H1 (cell line): Measurements from ENCODE around the gene PPIP5K1. TPM values are rescaled to one million over a fixed set of nuclear protein-coding genes. Genes with fewer than 3 reads are reported as not detected.

Experiments
- CTCF ChIA-PET: fragments of 300-600 bp; sonication (Branson Sonifier 250); formaldehyde crosslinking; loops from one replicate; lab custom pipeline; 2021; ENCODE audit not compliant: partially characterized antibody; lab: Charles Lee
- POLR2A ChIA-PET: fragments of 300-600 bp; sonication (Branson Sonifier 250); formaldehyde crosslinking; loops from one replicate; lab custom pipeline; 2021; ENCODE audit warnings: inconsistent platforms; ENCODE audit not compliant: partially characterized antibody; lab: Charles Lee
- DNase-seq, 2 experiments: peaks; one replicate each; pipeline versions ENCODE4 v3.0.0 to v3.0.0-alpha.2; 2010 to 2022; ENCODE audit warnings: low spot score in 2 of 2, low read depth in 1 of 2, mixed read lengths in 1 of 2
- FAIRE-seq: peaks from 2 replicates; lab custom pipeline; 2011; peaks lifted over from hg19 to GRCh38; lab: Jason Lieb, UNC
- H2AFZ ChIP-seq: 2 replicates; pipeline ENCODE4 v1.8.1; 2012; ENCODE audit warnings: low read length, inconsistent platforms
- H2AK5ac ChIP-seq: 2 replicates; pipeline ENCODE4 v1.6.1; 2013; ENCODE audit warnings: low read depth, low read length
- H2BK120ac ChIP-seq: replicated peaks from 2 replicates; pipeline ENCODE3; 2013; ENCODE audit warnings: low read depth, low read length, inconsistent platforms
- H2BK12ac ChIP-seq: 2 replicates; pipeline ENCODE4 v1.6.1; 2013; ENCODE audit warnings: low read depth, low read length
- H2BK15ac ChIP-seq: 2 replicates; pipeline ENCODE4 v1.6.1; 2013; ENCODE audit warnings: low read length
- H2BK20ac ChIP-seq: 2 replicates; pipeline ENCODE4 v1.6.1; 2013; ENCODE audit warnings: low read length
- H2BK5ac ChIP-seq: 2 replicates; pipeline ENCODE4 v1.6.1; 2013; ENCODE audit warnings: low read depth, low read length
- H3K14ac ChIP-seq: 2 replicates; pipeline ENCODE4 v1.6.1; 2013; ENCODE audit warnings: inconsistent platforms; ENCODE audit not compliant: insufficient read length
- H3K18ac ChIP-seq: 2 replicates; pipeline ENCODE4 v1.6.1; 2013; ENCODE audit warnings: low read length; ENCODE audit errors: extremely low read depth
- H3K23ac ChIP-seq: 2 replicates; pipeline ENCODE4 v1.6.1; 2013; ENCODE audit warnings: inconsistent platforms; ENCODE audit not compliant: insufficient read length
- H3K23me2 ChIP-seq: 2 replicates; pipeline ENCODE4 v1.6.1; 2013; ENCODE audit warnings: low read depth, low read length
- H3K27ac ChIP-seq: 2 replicates; pipeline ENCODE4 v1.6.1; 2011; ENCODE audit warnings: low read depth, low read length, inconsistent platforms
- H3K27me3 ChIP-seq, 4 experiments: replicated peaks in 1 of 4; 1 replicate in 1 of 4; 2 replicates in 3 of 4; pipeline versions ENCODE4 v1.6.1 to v1.8.1; 2011 to 2013; ENCODE audit warnings: low read length in 3 of 4, mild to moderate bottlenecking in 3 of 4, inconsistent platforms in 2 of 4, mixed read lengths in 2 of 4, moderate library complexity in 1 of 4; ENCODE audit not compliant: control insufficient read depth in 3 of 4, insufficient read depth in 3 of 4; ENCODE audit errors: extremely low read depth in 1 of 4
- H3K36me3 ChIP-seq, 4 experiments: 2 replicates each; pipeline versions ENCODE4 v1.6.1 to v1.8.1; 2011 to 2013; ENCODE audit warnings: mild to moderate bottlenecking in 4 of 4, low read length in 3 of 4, moderate library complexity in 2 of 4, control low read depth in 1 of 4, inconsistent platforms in 1 of 4; ENCODE audit not compliant: insufficient read depth in 4 of 4, control insufficient read depth in 2 of 4
- H3K4ac ChIP-seq: replicated peaks from 2 replicates; pipeline ENCODE3; 2013; ENCODE audit warnings: low read length, low read depth, mixed read lengths, inconsistent platforms; ENCODE audit not compliant: insufficient read length
- H3K4me1 ChIP-seq, 4 experiments: replicated peaks in 1 of 4; 1 replicate in 1 of 4; 2 replicates in 3 of 4; pipeline versions ENCODE4 v1.6.1 to v1.8.1; 2011 to 2013; ENCODE audit warnings: low read length in 3 of 4, inconsistent platforms in 2 of 4, mixed read lengths in 1 of 4; ENCODE audit not compliant: insufficient read depth in 4 of 4, control insufficient read depth in 3 of 4
- H3K4me2 ChIP-seq, 2 experiments: 2 replicates each; pipeline versions ENCODE4 v1.6.1 to v1.8.1; 2011 to 2013; ENCODE audit warnings: low read depth in 2 of 2, low read length in 2 of 2, control low read depth in 1 of 2, inconsistent platforms in 1 of 2, mild to moderate bottlenecking in 1 of 2; ENCODE audit not compliant: insufficient read depth in 1 of 2
- H3K4me3 ChIP-seq, 4 experiments: fragments of 200-600, 300-600 bp in 1 of 4; sonication (generic), shearing (Covaris generic), sonication (Bioruptor Twin) in 1 of 4; 2 replicates each; pipeline versions ENCODE4 v1.5.1 to v1.8.1; 2011 to 2016; ENCODE audit warnings: low read length in 4 of 4, low read depth in 3 of 4, control low read depth in 2 of 4, inconsistent platforms in 2 of 4, mild to moderate bottlenecking in 2 of 4, mixed read lengths in 1 of 4, moderate library complexity in 1 of 4; ENCODE audit not compliant: insufficient read depth in 2 of 4; ENCODE audit errors: extremely low read depth in 1 of 4
- H3K56ac ChIP-seq: replicated peaks from 2 replicates; pipeline ENCODE3; 2013; ENCODE audit warnings: low read depth, mild to moderate bottlenecking, mixed read lengths, low read length, inconsistent platforms; ENCODE audit not compliant: insufficient read length
- H3K79me1 ChIP-seq: 2 replicates; pipeline ENCODE4 v1.6.1; 2013; ENCODE audit warnings: low read depth, low read length, control low read depth
- H3K79me2 ChIP-seq, 2 experiments: 2 replicates each; pipeline versions ENCODE4 v1.6.1 to v1.8.1; 2012 to 2013; ENCODE audit warnings: low read length in 2 of 2, mild to moderate bottlenecking in 2 of 2, inconsistent platforms in 1 of 2; ENCODE audit not compliant: insufficient read depth in 2 of 2, control insufficient read depth in 1 of 2
- H3K9ac ChIP-seq, 4 experiments: replicated peaks in 1 of 4; 1 replicate in 1 of 4; 2 replicates in 3 of 4; pipeline versions ENCODE4 v1.6.1 to v1.8.1; 2011 to 2013; ENCODE audit warnings: low read depth in 3 of 4, low read length in 3 of 4, control low read depth in 2 of 4, mild to moderate bottlenecking in 2 of 4, moderate library complexity in 2 of 4, inconsistent platforms in 1 of 4; ENCODE audit errors: extremely low read depth in 1 of 4
- H3K9me3 ChIP-seq, 2 experiments: 2 replicates each; pipeline versions ENCODE4 v1.6.1 to v1.8.1; 2012 to 2013; ENCODE audit warnings: mild to moderate bottlenecking in 2 of 2, moderate library complexity in 2 of 2, control low read depth in 1 of 2, inconsistent platforms in 1 of 2, low read depth in 1 of 2, low read length in 1 of 2, mixed read lengths in 1 of 2; ENCODE audit not compliant: insufficient read depth in 2 of 2
- H4K20me1 ChIP-seq, 2 experiments: replicated peaks in 1 of 2; 2 replicates each; pipeline versions ENCODE3 to v1.8.1; 2011 to 2013; ENCODE audit warnings: inconsistent platforms in 2 of 2, low read length in 2 of 2, mild to moderate bottlenecking in 1 of 2; ENCODE audit not compliant: insufficient read depth in 2 of 2, control insufficient read depth in 1 of 2
- H4K5ac ChIP-seq: 2 replicates; pipeline ENCODE4 v1.6.1; 2013; ENCODE audit warnings: low read length, low read depth, mixed read lengths, inconsistent platforms; ENCODE audit not compliant: insufficient read length
- H4K8ac ChIP-seq: 2 replicates; pipeline ENCODE4 v1.8.0; 2013; ENCODE audit warnings: mild to moderate bottlenecking, moderate library complexity, low read length, inconsistent platforms; ENCODE audit not compliant: insufficient read depth; ENCODE audit errors: extremely low read depth
- H4K91ac ChIP-seq: replicated peaks from 2 replicates; pipeline ENCODE3; 2013; ENCODE audit warnings: low read length, mixed read lengths, inconsistent platforms; ENCODE audit not compliant: insufficient read length
- ASH2L ChIP-seq: fragments of 200-600, 300-600 bp; sonication (generic); IDR thresholded peaks from one replicate; pipeline ENCODE4 v1.7.1; 2017; ENCODE audit warnings: low read length
- BACH1 ChIP-seq: IDR thresholded peaks from 2 replicates; pipeline ENCODE4 v1.6.1; 2012; ENCODE audit warnings: low read length, improper control_type of control experiment
- CEBPB ChIP-seq: IDR thresholded peaks from 2 replicates; pipeline ENCODE4 v1.6.1; 2012; ENCODE audit warnings: low read depth, low read length
- GTF2F1 ChIP-seq: IDR thresholded peaks from 2 replicates; pipeline ENCODE4 v1.6.1; 2012; ENCODE audit warnings: low read depth, low read length, improper control_type of control experiment, borderline replicate concordance
- POLR2A ChIP-seq, 2 experiments: IDR thresholded peaks; 1 replicate in 1 of 2; 2 replicates in 1 of 2; pipeline ENCODE4 v1.6.1; 2011; ENCODE audit warnings: low read depth in 2 of 2, low read length in 2 of 2, mild to moderate bottlenecking in 2 of 2; ENCODE audit errors: control extremely low read depth in 1 of 2
- POLR2AphosphoS5 ChIP-seq: IDR thresholded peaks from 2 replicates; pipeline ENCODE4 v1.6.1; 2011; ENCODE audit warnings: low read depth, low read length
- SIN3A ChIP-seq, 2 experiments: IDR thresholded peaks in 1 of 2; conservative IDR thresholded peaks in 1 of 2; 2 replicates each; pipeline ENCODE4 v1.6.1; 2011 to 2012; ENCODE audit warnings: low read length in 2 of 2, improper control_type of control experiment in 1 of 2, low read depth in 1 of 2, mild to moderate bottlenecking in 1 of 2
- SIX5 ChIP-seq: IDR thresholded peaks from 2 replicates; pipeline ENCODE4 v1.6.1; 2011; ENCODE audit warnings: mild to moderate bottlenecking, low read depth, low read length
- SP1 ChIP-seq: IDR thresholded peaks from 2 replicates; pipeline ENCODE4 v1.6.1; 2011; ENCODE audit warnings: low read depth, low read length
- SRF ChIP-seq: IDR thresholded peaks from 2 replicates; pipeline ENCODE4 v1.6.1; 2011; ENCODE audit warnings: mild to moderate bottlenecking, low read depth, low read length, moderate library complexity
- SUZ12 ChIP-seq: fragments of 200-600 bp; sonication (generic); IDR thresholded peaks from 2 replicates; pipeline ENCODE4 v1.6.1; 2012; ENCODE audit warnings: mild to moderate bottlenecking, inconsistent platforms, low read length, moderate library complexity, mixed read lengths
- TAF1 ChIP-seq: IDR thresholded peaks from 2 replicates; pipeline ENCODE4 v1.6.1; 2011; ENCODE audit warnings: mild to moderate bottlenecking, low read depth, low read length
- ZNF274 ChIP-seq: IDR thresholded peaks from 2 replicates; pipeline ENCODE4 v1.7.0; 2012; ENCODE audit warnings: low read length, borderline replicate concordance; ENCODE audit errors: extremely low read depth
- WGBS, 2 experiments: shearing (Covaris generic) in 1 of 2; methylation state at CpG; one replicate each; pipeline versions ENCODE4 v1.1.6 to v1.1.7; 2013 to 2015; ENCODE audit warnings: low lambda C conversion rate in 2 of 2, mixed read lengths in 2 of 2, inconsistent platforms in 1 of 2, low coverage in 1 of 2, missing lambda C conversion rate in 1 of 2; ENCODE audit not compliant: insufficient replicate concordance in 2 of 2, insufficient coverage in 1 of 2, insufficient read length in 1 of 2; ENCODE audit errors: extremely low coverage in 1 of 2, missing lambda C conversion rate in 1 of 2; 5-methylcytosine and 5-hydroxymethylcytosine counted together
- polyA plus RNA-seq, 7 experiments: library from polyadenylated mRNA; depleted of rRNA in 3 of 7; stranded (reverse) in 5 of 7; unstranded in 2 of 7; fragments of >200 nt in 5 of 7; fragments of 200-250 nt in 2 of 7; gene quantifications; 1 replicate in 5 of 7; 2 replicates in 1 of 7; 4 replicates in 1 of 7; pipeline versions ENCODE4 v1.2.1 to v1.2.3, GENCODE V29; 2011 to 2013; ENCODE audit warnings: missing spikeins in 2 of 7, mixed read lengths in 2 of 7
- total RNA-seq: library from RNA; stranded (reverse); fragmentation: NEBNext Ultra II Directional; extraction: Animal tissue kit (Norgen Biotek cat#: 25700); gene quantifications from 2 replicates; pipeline ENCODE4 v1.2.1, GENCODE V29; 2021
- TF ChIP-seq, protein P1 (sequence below): IDR thresholded peaks from 2 replicates; pipeline ENCODE4 v1.6.1; 2011; ENCODE audit warnings: low read depth, mild to moderate bottlenecking, low read length; ENCODE audit not compliant: insufficient read depth
- TF ChIP-seq, protein P2 (sequence below): IDR thresholded peaks from 2 replicates; pipeline ENCODE4 v1.6.1; 2012; ENCODE audit warnings: inconsistent platforms

The PPIP5K1 gene
- total and polyA plus RNA-seq, 2 of the 8 experiments (the other 6 are each of a cell fraction or from before 2014, with no cell fraction given), result 18.8 to 22.7 TPM

DNA sequence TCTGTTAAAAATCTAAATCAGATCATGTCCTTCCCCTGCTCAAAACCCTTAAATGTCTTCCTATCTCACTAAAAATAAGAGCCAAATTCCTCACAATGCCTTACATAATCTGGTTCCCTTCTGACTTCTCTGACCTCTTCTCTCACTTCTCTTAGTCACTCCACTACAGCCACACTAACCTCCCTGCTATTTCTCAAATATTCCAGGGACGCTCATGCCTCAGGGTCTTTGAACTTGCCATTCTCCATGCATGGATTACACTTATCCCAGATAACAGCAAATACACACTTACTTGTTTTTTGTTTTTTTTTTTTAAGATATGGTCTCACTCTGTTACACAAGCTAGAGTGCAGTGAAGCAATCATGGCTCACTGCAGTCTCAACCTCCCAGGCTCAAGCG is 105.6 kb downstream of the PPIP5K1 start:
- H3K23me2 ChIP-seq, result peaks cover 2% of the 10 kb centered on the region; the same call in 1 of the 2 replicates
- H2AFZ ChIP-seq, result no peak overlapping the region
- H3K9me3 ChIP-seq, result no peaks in the 10 kb centered on the region
- H2BK120ac ChIP-seq, result no peak overlapping the region
- peaks cover 10 to 63% (median 36%) of the 10 kb centered on the region in 4 experiments; a peak in 7 of 8 replicates for H3K36me3 ChIP-seq
- H4K5ac ChIP-seq, result no peak overlapping the region
- peaks cover 2% of the 10 kb centered on the region in 2 experiments for H4K20me1 ChIP-seq
- ChIA-PET POLR2A (no interaction called here), CTCF (interaction anchor here (1.2 to 1.4 kb wide), 3 partner anchors 9 to 30 kb away, joined by 6 to 7 read pairs (median 7); partner anchors contain the start of gene TP53BP1)
- H3K56ac ChIP-seq, result no peak overlapping the region
- no peak overlapping the region for H2BK12ac ChIP-seq
- H2BK20ac ChIP-seq, result no peak overlapping the region
- H3K4ac ChIP-seq, result no peak overlapping the region
- H4K91ac ChIP-seq, result no peak overlapping the region
- H2BK15ac ChIP-seq, result no peak overlapping the region
- H3K79me1 ChIP-seq, result no peaks in the 10 kb centered on the region
- no peak overlapping the region for H2AK5ac ChIP-seq
- WGBS, 2 experiments, result 95% methylated on average over 2 of the region's 2 CpGs; no CpG with 5 or more reads in 1 of the 2 experiments
- TF ChIP-seq CEBPB (no peak), SIX5 (no peak), SIN3A (conservative IDR thresholded peaks at IDR 0.05 in 1 of 2, IDR thresholded peaks at IDR 0.05 in 1 of 2; ENCODE audit: low read depth in 1 of 2, low read length in 2 of 2) (no peak), SRF (no peak), ZNF274 (no peak), SP1 (no peak), SUZ12 (no peak), ASH2L (no peak), TAF1 (no peak), POLR2A (IDR thresholded peaks at IDR 0.05; ENCODE audit: control extremely low read depth in 1 of 2, low read depth in 2 of 2, low read length in 2 of 2) (no peak), POLR2AphosphoS5 (no peak), GTF2F1 (no peak), BACH1 (no peak)
- TF ChIP-seq, protein P1, sequence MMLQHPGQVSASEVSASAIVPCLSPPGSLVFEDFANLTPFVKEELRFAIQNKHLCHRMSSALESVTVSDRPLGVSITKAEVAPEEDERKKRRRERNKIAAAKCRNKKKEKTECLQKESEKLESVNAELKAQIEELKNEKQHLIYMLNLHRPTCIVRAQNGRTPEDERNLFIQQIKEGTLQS, result no peak
- TF ChIP-seq, protein P2, sequence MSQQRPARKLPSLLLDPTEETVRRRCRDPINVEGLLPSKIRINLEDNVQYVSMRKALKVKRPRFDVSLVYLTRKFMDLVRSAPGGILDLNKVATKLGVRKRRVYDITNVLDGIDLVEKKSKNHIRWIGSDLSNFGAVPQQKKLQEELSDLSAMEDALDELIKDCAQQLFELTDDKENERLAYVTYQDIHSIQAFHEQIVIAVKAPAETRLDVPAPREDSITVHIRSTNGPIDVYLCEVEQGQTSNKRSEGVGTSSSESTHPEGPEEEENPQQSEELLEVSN, result no peak
- H3K14ac ChIP-seq, result no peak overlapping the region
- no peaks in the 10 kb centered on the region for H3K4me1 ChIP-seq
- H3K23ac ChIP-seq, result no peak overlapping the region
- H3K4me2 ChIP-seq, result no peak overlapping the region
- no peak overlapping the region for H3K18ac ChIP-seq
- H3K27ac ChIP-seq, result no peak overlapping the region
- no peaks in the 10 kb centered on the region for H3K27me3 ChIP-seq
- H3K9ac ChIP-seq, result no peak overlapping the region
- H2BK5ac ChIP-seq, result no peak overlapping the region
- H3K79me2 ChIP-seq, result peaks cover 0 to 55% of the 10 kb centered on the region in 2 experiments; a peak in 3 of 4 replicates
- FAIRE-seq, result no peak
- no peak overlapping the region for H4K8ac ChIP-seq
- H3K4me3 ChIP-seq, result no peak overlapping the region
- DNase-seq, result no peak
